GM23338 (cell line): ENCODE measurements around the gene SF3B3. TPM values are rescaled to one million over a fixed set of nuclear protein-coding genes. Genes with fewer than 3 reads are reported as not detected.

Experiments used
- ATAC-seq: fragments of 200-7000 bp; cut with Tn5 transposase; 3 replicates; pipeline ENCODE4 v1.9.1; 2020
- DNase-seq: peaks from one replicate; pipeline ENCODE4 v3.0.0-alpha.2; 2015; ENCODE audit warnings: low spot score
- H2AFZ ChIP-seq: fragments of 200-600 bp; sonication (generic); 2 replicates; pipeline ENCODE4 v1.8.0; 2016; ENCODE audit warnings: antibody characterized with exemption, mild to moderate bottlenecking, moderate library complexity
- H3F3A ChIP-seq: fragments of 200-600 bp; sonication (generic); replicated peaks from 2 replicates; pipeline ENCODE4 v1.8.0; 2017; ENCODE audit warnings: antibody characterized with exemption, mixed run types, low read depth
- H3K27ac ChIP-seq: fragments of 200-600 bp; sonication (generic); 2 replicates; pipeline ENCODE4 v1.6.1; 2016; ENCODE audit warnings: low read depth
- H3K27me3 ChIP-seq: fragments of 200-600 bp; sonication (generic); 2 replicates; pipeline ENCODE4 v1.8.0; 2016; ENCODE audit warnings: mild to moderate bottlenecking, mixed run types, moderate library complexity; ENCODE audit not compliant: insufficient read depth
- H3K36me3 ChIP-seq: fragments of 200-600 bp; sonication (generic); 2 replicates; pipeline ENCODE4 v1.8.0; 2016; ENCODE audit warnings: mild to moderate bottlenecking; ENCODE audit not compliant: insufficient read depth
- H3K4me1 ChIP-seq: fragments of 200-600 bp; sonication (generic); 2 replicates; pipeline ENCODE4 v1.8.0; 2016; ENCODE audit warnings: mild to moderate bottlenecking, moderate library complexity; ENCODE audit not compliant: insufficient read depth
- H3K4me2 ChIP-seq: fragments of 200-600 bp; sonication (generic); 2 replicates; pipeline ENCODE4 v1.7.1; 2017; ENCODE audit warnings: mixed run types
- H3K4me3 ChIP-seq: fragments of 200-600 bp; sonication (generic); 2 replicates; pipeline ENCODE4 v1.6.1; 2016; ENCODE audit warnings: mixed run types
- H3K79me2 ChIP-seq: fragments of 200-600 bp; sonication (generic); replicated peaks from 2 replicates; pipeline ENCODE4 v1.8.0; 2017; ENCODE audit warnings: mild to moderate bottlenecking; ENCODE audit not compliant: insufficient read depth
- H3K9me2 ChIP-seq: fragments of 200-600 bp; sonication (generic); 2 replicates; pipeline ENCODE4 v1.8.0; 2017; ENCODE audit not compliant: insufficient read depth
- H4K20me1 ChIP-seq: fragments of 200-600 bp; sonication (generic); replicated peaks from 2 replicates; pipeline ENCODE4 v1.8.0; 2017; ENCODE audit warnings: mild to moderate bottlenecking; ENCODE audit not compliant: insufficient read depth
- H3K27ac Mint-ChIP-seq: 2 replicates; pipeline ENCODE4 v1.8.0; 2020; ENCODE audit warnings: inconsistent platforms, mild to moderate bottlenecking, moderate library complexity, mixed read lengths
- H3K27me3 Mint-ChIP-seq: 3 replicates; pipeline ENCODE4 v1.8.0; 2022; ENCODE audit warnings: low read depth, mild to moderate bottlenecking, moderate library complexity, mixed read lengths, inconsistent platforms; ENCODE audit not compliant: insufficient read depth, poor library complexity
- H3K36me3 Mint-ChIP-seq: 3 replicates; pipeline ENCODE4 v1.8.0; 2021; ENCODE audit warnings: low read depth, mild to moderate bottlenecking, inconsistent platforms, moderate library complexity, mixed read lengths
- H3K4me1 Mint-ChIP-seq: 3 replicates; pipeline ENCODE4 v1.8.0; 2020; ENCODE audit warnings: mild to moderate bottlenecking, inconsistent platforms, mixed read lengths
- H3K4me3 Mint-ChIP-seq: 3 replicates; pipeline ENCODE4 v1.8.0; 2021; ENCODE audit warnings: moderate library complexity, mild to moderate bottlenecking, inconsistent platforms, mixed read lengths
- H3K9me3 Mint-ChIP-seq: 3 replicates; pipeline ENCODE4 v1.8.0; 2020; ENCODE audit warnings: moderate library complexity, mild to moderate bottlenecking, inconsistent platforms, mixed read lengths
- CREB1 ChIP-seq: fragments of 250-450 bp; sonication (Bioruptor Pico); IDR thresholded peaks from 2 replicates; pipeline ENCODE4 v1.5.0; 2020; ENCODE audit warnings: low read depth, mild to moderate bottlenecking, moderate library complexity
- CTCF ChIP-seq, 2 experiments: fragments of 200-600 bp in 1 of 2; sonication (generic) in 1 of 2; conservative IDR thresholded peaks; 2 replicates each; pipeline versions ENCODE4 v1.5.1 to v1.6.1; 2016 to 2017; ENCODE audit warnings: antibody characterized with exemption in 2 of 2, low read depth in 2 of 2, mild to moderate bottlenecking in 2 of 2, moderate library complexity in 1 of 2
- ETS1 ChIP-seq: IDR thresholded peaks from 2 replicates; pipeline ENCODE4 v1.6.1; 2016; ENCODE audit warnings: antibody characterized with exemption
- EZH2 ChIP-seq: fragments of 200-600 bp; sonication (generic); IDR thresholded peaks from one replicate; pipeline ENCODE4 v1.8.0; 2017; ENCODE audit warnings: antibody characterized with exemption, mild to moderate bottlenecking, low read depth; ENCODE audit not compliant: unreplicated experiment
- EZH2phosphoT487 ChIP-seq: fragments of 200-600 bp; sonication (generic); IDR thresholded peaks from one replicate; pipeline ENCODE4 v1.8.1; 2018; ENCODE audit warnings: antibody characterized with exemption; ENCODE audit not compliant: unreplicated experiment
- JUNB ChIP-seq: IDR thresholded peaks from one replicate; pipeline ENCODE4 v1.6.1; 2016; ENCODE audit warnings: antibody characterized with exemption; ENCODE audit not compliant: unreplicated experiment
- NANOG ChIP-seq: IDR thresholded peaks from 2 replicates; pipeline ENCODE4 v1.6.1; 2016; ENCODE audit warnings: antibody characterized with exemption, borderline replicate concordance
- POLR2AphosphoS5 ChIP-seq: IDR thresholded peaks from 2 replicates; pipeline ENCODE4 v1.6.1; 2016; ENCODE audit warnings: antibody characterized with exemption, low read depth
- STAT1 ChIP-seq: IDR thresholded peaks from one replicate; pipeline ENCODE4 v1.6.1; 2016; ENCODE audit warnings: antibody characterized with exemption; ENCODE audit not compliant: unreplicated experiment
- ZNF114 ChIP-seq: fragments of 250-450 bp; sonication (Bioruptor Pico); IDR thresholded peaks from 2 replicates; pipeline ENCODE4 v1.5.0; 2020; ENCODE audit warnings: mild to moderate bottlenecking, moderate library complexity
- ZNF331 ChIP-seq: fragments of 250-450 bp; sonication (Bioruptor Pico); IDR thresholded peaks from 2 replicates; pipeline ENCODE4 v1.5.0; 2020; ENCODE audit warnings: low read depth, mild to moderate bottlenecking, moderate library complexity
- ZNF462 ChIP-seq: fragments of 250-450 bp; sonication (Bioruptor Pico); IDR thresholded peaks from 2 replicates; pipeline ENCODE4 v1.5.0; 2020; ENCODE audit warnings: mild to moderate bottlenecking, moderate library complexity
- polyA plus RNA-seq: library from polyadenylated mRNA; unstranded; fragments of >200 nt; fragmentation: Nextera tagmentation; extraction: Ambion mirVana; gene quantifications from 2 replicates; pipeline ENCODE4 v1.2.1, GENCODE V29; 2016
- total RNA-seq: library from RNA; depleted of rRNA; stranded (reverse); fragments of >200 nt; shearing (Covaris generic); gene quantifications from 2 replicates; pipeline ENCODE4 v1.2.3, GENCODE V29; 2014
- TF ChIP-seq, protein P1 (sequence below): IDR thresholded peaks from one replicate; pipeline ENCODE4 v1.6.1; 2018; ENCODE audit warnings: antibody characterized with exemption; ENCODE audit not compliant: unreplicated experiment

Gene SF3B3
- total and polyA plus RNA-seq, 2 experiments from 2014 or later = 202 to 289 TPM

DNA sequence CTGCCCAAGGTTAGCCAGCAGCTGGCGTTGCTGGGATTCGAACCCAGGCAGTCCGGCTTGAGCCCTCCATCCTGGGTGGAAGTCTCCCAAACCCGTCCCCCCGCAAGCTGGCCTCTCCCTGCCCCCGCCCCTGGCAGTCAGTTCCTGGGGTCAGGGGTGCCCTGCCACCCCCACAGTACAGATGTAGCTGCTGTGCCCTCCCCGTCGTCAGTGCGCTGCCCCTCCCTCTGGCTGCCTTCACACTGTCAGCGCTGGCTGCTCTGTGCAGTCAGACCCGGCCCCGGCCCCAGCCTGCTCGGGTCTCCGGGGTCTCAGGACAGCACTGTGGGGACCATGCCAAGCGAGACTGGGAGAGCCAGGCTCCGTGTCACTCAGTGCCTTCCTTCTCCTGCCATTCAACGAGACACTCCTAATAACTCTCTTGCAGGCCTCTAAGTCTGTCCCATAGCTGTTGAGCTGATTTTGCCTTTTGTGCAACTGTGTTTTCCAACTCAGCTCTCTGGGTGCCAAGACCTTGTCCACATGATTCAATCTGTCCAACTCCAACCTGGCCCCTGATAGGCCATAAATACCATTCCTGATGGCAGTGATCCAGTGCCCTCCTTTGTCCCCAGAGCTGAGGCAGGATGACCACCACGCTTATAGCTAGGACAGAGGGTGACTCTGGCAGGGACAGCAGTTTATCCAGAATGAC is 67.3 kb downstream of the SF3B3 start:
- peak overlapping the region; percentile 48; the same call in 1 of the 2 replicates for H3K4me2 ChIP-seq
- TF ChIP-seq ETS1 = no peak
- no peak for TF ChIP-seq STAT1
- no peak for TF ChIP-seq JUNB
- no peak for TF ChIP-seq EZH2phosphoT487
- TF ChIP-seq CREB1 = no peak
- TF ChIP-seq, protein P1, sequence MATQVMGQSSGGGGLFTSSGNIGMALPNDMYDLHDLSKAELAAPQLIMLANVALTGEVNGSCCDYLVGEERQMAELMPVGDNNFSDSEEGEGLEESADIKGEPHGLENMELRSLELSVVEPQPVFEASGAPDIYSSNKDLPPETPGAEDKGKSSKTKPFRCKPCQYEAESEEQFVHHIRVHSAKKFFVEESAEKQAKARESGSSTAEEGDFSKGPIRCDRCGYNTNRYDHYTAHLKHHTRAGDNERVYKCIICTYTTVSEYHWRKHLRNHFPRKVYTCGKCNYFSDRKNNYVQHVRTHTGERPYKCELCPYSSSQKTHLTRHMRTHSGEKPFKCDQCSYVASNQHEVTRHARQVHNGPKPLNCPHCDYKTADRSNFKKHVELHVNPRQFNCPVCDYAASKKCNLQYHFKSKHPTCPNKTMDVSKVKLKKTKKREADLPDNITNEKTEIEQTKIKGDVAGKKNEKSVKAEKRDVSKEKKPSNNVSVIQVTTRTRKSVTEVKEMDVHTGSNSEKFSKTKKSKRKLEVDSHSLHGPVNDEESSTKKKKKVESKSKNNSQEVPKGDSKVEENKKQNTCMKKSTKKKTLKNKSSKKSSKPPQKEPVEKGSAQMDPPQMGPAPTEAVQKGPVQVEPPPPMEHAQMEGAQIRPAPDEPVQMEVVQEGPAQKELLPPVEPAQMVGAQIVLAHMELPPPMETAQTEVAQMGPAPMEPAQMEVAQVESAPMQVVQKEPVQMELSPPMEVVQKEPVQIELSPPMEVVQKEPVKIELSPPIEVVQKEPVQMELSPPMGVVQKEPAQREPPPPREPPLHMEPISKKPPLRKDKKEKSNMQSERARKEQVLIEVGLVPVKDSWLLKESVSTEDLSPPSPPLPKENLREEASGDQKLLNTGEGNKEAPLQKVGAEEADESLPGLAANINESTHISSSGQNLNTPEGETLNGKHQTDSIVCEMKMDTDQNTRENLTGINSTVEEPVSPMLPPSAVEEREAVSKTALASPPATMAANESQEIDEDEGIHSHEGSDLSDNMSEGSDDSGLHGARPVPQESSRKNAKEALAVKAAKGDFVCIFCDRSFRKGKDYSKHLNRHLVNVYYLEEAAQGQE = no peak
- TF ChIP-seq ZNF462 (CRISPR knock-in tag) = no peak
- no peak for TF ChIP-seq NANOG
- no peak for TF ChIP-seq EZH2
- TF ChIP-seq ZNF331 = no peak
- no peak for TF ChIP-seq CTCF (conservative IDR thresholded peaks at IDR 0.05; ENCODE audit: low read depth in 2 of 2)
- no peak for TF ChIP-seq ZNF114 (CRISPR knock-in tag)
- no peak for TF ChIP-seq POLR2AphosphoS5
- peak overlapping the region; percentile 94 for H2AFZ ChIP-seq
- H3F3A ChIP-seq = no peaks in the 10 kb centered on the region
- peaks cover 10% of the 10 kb centered on the region for H3K27me3 Mint-ChIP-seq
- peak; percentile 29 for ATAC-seq
- no peak overlapping the region for H3K27ac Mint-ChIP-seq
- no peaks in the 10 kb centered on the region; the same call in 2 of the 3 replicates for H3K36me3 Mint-ChIP-seq
- no peaks in the 10 kb centered on the region for H3K9me3 Mint-ChIP-seq
- H3K4me1 ChIP-seq = peaks cover 7% of the 10 kb centered on the region; the same call in 1 of the 2 replicates
- DNase-seq = no peak
- peaks cover 7% of the 10 kb centered on the region for H3K4me1 Mint-ChIP-seq
- H3K4me3 ChIP-seq = no peak overlapping the region
- H3K4me3 Mint-ChIP-seq = no peak overlapping the region
- no peaks in the 10 kb centered on the region for H3K36me3 ChIP-seq
- H3K27me3 ChIP-seq = no peaks in the 10 kb centered on the region
- H3K79me2 ChIP-seq = no peaks in the 10 kb centered on the region
- no peaks in the 10 kb centered on the region for H3K9me2 ChIP-seq
- no peak overlapping the region for H3K27ac ChIP-seq
- H4K20me1 ChIP-seq = no peaks in the 10 kb centered on the region
